ENCODE data around the gene BCL2L14.

GRCh38 chr12:12141000-12141399 is 70.3 kb downstream of the BCL2L14 start:
- no peak for TF ChIP-seq POLR2A (IDR thresholded peaks at IDR 0.05; ENCODE audit: extremely low read depth, insufficient read length)
- no peak for TF ChIP-seq CTCF (IDR thresholded peaks at IDR 0.05; ENCODE audit: low read depth, low read length)

Measured in NB4 (cell line).